Measurements from ENCODE around the gene MRPS18A. TPM values are rescaled to one million over a fixed set of nuclear protein-coding genes. Genes with fewer than 3 reads are reported as not detected.
A peak's percentile ranks its signal among the peaks of the same experiment; 100 is the strongest.

MRPS18A gene
- total and polyA plus RNA-seq, 2 of the 13 experiments (the other 11 are each of a cell fraction or from before 2014, with no cell fraction given), result 87.8 to 89.1 TPM

DNA sequence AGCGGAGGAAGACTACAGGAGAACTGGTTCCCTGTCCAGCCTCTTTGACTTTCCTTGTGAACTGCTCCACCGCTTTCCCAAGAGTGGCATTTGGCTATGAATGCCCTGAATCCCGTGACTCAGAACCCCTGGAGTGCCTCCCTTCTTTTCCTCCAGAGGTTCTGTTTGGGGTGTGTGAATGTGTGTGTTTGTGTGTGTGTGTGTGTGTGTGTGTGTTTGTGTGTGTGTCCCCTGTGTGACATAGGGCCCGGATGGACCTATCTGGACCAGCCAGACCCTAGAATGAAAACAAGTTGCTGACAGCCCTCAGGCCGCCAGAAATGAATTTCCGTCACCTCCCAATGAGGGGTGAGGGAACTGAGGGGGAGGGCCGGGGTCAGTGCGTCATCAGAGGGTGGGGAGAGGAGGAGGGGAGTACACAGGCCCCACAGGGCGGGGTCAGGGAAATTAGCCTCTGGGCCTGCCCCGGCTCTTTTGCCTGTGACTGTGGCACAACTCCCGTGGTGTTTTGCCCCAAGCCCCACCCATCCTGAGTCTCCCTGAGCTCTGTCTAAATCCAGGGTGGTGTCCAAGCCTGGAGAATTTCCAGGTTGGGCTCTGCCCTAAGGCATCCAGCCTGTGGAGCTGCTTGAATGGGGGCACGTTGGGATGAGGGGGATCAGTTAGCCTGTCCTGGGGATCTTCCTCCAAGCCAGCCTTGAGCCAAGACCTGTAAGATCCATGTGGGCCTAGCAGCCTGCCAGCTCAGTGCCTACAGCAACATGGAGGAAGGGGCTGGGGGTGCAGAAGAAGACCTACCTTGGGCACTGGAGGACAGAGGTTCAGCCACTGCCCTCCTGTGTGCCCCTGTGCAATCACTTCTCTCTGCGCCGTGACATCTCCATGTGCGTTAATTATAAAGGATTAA, 15.2 kb upstream of the MRPS18A start (continued):
- TF ChIP-seq, protein P1, sequence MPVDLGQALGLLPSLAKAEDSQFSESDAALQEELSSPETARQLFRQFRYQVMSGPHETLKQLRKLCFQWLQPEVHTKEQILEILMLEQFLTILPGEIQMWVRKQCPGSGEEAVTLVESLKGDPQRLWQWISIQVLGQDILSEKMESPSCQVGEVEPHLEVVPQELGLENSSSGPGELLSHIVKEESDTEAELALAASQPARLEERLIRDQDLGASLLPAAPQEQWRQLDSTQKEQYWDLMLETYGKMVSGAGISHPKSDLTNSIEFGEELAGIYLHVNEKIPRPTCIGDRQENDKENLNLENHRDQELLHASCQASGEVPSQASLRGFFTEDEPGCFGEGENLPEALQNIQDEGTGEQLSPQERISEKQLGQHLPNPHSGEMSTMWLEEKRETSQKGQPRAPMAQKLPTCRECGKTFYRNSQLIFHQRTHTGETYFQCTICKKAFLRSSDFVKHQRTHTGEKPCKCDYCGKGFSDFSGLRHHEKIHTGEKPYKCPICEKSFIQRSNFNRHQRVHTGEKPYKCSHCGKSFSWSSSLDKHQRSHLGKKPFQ (CRISPR knock-in tag; IDR thresholded peaks at IDR 0.05; ENCODE audit: insufficient replicate concordance), result peak; percentile 47
- TF ChIP-seq, protein P2, sequence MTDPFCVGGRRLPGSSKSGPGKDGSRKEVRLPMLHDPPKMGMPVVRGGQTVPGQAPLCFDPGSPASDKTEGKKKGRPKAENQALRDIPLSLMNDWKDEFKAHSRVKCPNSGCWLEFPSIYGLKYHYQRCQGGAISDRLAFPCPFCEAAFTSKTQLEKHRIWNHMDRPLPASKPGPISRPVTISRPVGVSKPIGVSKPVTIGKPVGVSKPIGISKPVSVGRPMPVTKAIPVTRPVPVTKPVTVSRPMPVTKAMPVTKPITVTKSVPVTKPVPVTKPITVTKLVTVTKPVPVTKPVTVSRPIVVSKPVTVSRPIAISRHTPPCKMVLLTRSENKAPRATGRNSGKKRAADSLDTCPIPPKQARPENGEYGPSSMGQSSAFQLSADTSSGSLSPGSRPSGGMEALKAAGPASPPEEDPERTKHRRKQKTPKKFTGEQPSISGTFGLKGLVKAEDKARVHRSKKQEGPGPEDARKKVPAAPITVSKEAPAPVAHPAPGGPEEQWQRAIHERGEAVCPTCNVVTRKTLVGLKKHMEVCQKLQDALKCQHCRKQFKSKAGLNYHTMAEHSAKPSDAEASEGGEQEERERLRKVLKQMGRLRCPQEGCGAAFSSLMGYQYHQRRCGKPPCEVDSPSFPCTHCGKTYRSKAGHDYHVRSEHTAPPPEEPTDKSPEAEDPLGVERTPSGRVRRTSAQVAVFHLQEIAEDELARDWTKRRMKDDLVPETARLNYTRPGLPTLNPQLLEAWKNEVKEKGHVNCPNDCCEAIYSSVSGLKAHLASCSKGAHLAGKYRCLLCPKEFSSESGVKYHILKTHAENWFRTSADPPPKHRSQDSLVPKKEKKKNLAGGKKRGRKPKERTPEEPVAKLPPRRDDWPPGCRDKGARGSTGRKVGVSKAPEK (CRISPR knock-in tag; IDR thresholded peaks at IDR 0.05; ENCODE audit: borderline replicate concordance), result no peak
- TF ChIP-seq HIVEP1 (CRISPR knock-in tag; IDR thresholded peaks at IDR 0.05), result 0 out of 2 replicates have a peak, but pooled peaks have one; percentile 40
- TF ChIP-seq DPF2 (CRISPR knock-in tag; IDR thresholded peaks at IDR 0.05; ENCODE audit: borderline replicate concordance, low read depth), result peak; percentile 78; the same call in 1 of the 2 replicates
- no peak for TF ChIP-seq FOXP1 (IDR thresholded peaks at IDR 0.05)
- 0 out of 2 replicates have a peak, but pooled peaks have one; percentile 24 for TF ChIP-seq FOXP1 (CRISPR knock-in tag; IDR thresholded peaks at IDR 0.05)
- peak in 1 of 2 experiments; percentile 34; a peak in 1 of 4 replicates for TF ChIP-seq MAFK (conservative IDR thresholded peaks at IDR 0.05 in 1 of 2, IDR thresholded peaks at IDR 0.05 in 1 of 2; ENCODE audit: low read length in 2 of 2)
- peak; percentile 42 for TF ChIP-seq ASH2L (IDR thresholded peaks at IDR 0.05; ENCODE audit: insufficient read length, low read depth, low read length)
- TF ChIP-seq ZNF160 (CRISPR knock-in tag; IDR thresholded peaks at IDR 0.05), result peak; percentile 42; the same call in 1 of the 2 replicates
- TF ChIP-seq, protein P3, sequence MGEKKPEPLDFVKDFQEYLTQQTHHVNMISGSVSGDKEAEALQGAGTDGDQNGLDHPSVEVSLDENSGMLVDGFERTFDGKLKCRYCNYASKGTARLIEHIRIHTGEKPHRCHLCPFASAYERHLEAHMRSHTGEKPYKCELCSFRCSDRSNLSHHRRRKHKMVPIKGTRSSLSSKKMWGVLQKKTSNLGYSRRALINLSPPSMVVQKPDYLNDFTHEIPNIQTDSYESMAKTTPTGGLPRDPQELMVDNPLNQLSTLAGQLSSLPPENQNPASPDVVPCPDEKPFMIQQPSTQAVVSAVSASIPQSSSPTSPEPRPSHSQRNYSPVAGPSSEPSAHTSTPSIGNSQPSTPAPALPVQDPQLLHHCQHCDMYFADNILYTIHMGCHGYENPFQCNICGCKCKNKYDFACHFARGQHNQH (CRISPR knock-in tag; IDR thresholded peaks at IDR 0.05), result peak; percentile 39; the same call in 1 of the 2 replicates
- TF ChIP-seq CBX2 (IDR thresholded peaks at IDR 0.05; ENCODE audit: low read depth, low read length), result no peak
- TF ChIP-seq CBX2 (CRISPR knock-in tag; IDR thresholded peaks at IDR 0.05; ENCODE audit: low read depth), result 0 out of 2 replicates have a peak, but pooled peaks have one; percentile 41
- TF ChIP-seq KLF15 (CRISPR knock-in tag; IDR thresholded peaks at IDR 0.05; ENCODE audit: borderline replicate concordance), result no peak

All from HepG2 (cell line).